ENCODE data around the gene AP2A2. TPM values are rescaled to one million over a fixed set of nuclear protein-coding genes. Genes with fewer than 3 reads are reported as not detected.

Gene AP2A2
- total RNA-seq, 1 donor from 2014 or later = 78.1 TPM

DNA sequence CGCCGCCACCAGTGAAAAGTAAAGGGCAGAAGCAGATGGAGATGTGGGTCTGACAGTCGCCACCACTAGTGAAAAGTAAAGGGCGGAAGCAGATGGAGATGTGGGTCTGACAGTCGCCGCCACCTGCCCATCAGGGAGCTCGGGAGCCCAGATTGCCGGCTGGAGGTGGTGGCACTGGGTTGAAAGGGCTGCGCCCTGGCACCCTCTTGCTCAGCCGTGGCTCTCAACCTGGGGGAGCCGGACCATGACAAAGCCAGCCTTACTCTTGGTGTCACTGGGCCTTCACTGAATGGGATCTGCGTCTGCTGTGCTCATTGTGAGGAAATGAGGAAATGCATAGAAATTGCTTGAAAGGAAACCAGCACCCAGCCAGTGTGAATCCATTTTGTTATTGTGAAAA is 36.3 kb downstream of the AP2A2 start:
- Mint-ChIP-seq H3K27ac (ENCODE audit: unreplicated experiment) (no peak overlapping the region), H3K4me3 (no peak overlapping the region), H3K36me3 (ENCODE audit: low read depth) (peaks cover 22% of the 10 kb centered on the region), H3K4me1 (peaks cover 9% of the 10 kb centered on the region), H3K9me3 (no peaks in the 10 kb centered on the region), H3K27me3 (ENCODE audit: low read depth) (no peaks in the 10 kb centered on the region)
- TF ChIP-seq, protein P1, sequence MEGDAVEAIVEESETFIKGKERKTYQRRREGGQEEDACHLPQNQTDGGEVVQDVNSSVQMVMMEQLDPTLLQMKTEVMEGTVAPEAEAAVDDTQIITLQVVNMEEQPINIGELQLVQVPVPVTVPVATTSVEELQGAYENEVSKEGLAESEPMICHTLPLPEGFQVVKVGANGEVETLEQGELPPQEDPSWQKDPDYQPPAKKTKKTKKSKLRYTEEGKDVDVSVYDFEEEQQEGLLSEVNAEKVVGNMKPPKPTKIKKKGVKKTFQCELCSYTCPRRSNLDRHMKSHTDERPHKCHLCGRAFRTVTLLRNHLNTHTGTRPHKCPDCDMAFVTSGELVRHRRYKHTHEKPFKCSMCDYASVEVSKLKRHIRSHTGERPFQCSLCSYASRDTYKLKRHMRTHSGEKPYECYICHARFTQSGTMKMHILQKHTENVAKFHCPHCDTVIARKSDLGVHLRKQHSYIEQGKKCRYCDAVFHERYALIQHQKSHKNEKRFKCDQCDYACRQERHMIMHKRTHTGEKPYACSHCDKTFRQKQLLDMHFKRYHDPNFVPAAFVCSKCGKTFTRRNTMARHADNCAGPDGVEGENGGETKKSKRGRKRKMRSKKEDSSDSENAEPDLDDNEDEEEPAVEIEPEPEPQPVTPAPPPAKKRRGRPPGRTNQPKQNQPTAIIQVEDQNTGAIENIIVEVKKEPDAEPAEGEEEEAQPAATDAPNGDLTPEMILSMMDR (conservative IDR thresholded peaks at IDR 0.05) = no peak
- no peak for DNase-seq (ENCODE audit: low read depth, low spot score)

- TF ChIP-seq, protein P1 (conservative IDR thresholded peaks at IDR 0.05) = no peak
- Mint-ChIP-seq H3K4me1 (peaks cover 1% of the 10 kb centered on the region), H3K27ac (ENCODE audit: unreplicated experiment) (no peak overlapping the region), H3K4me3 (no peak overlapping the region), H3K36me3 (ENCODE audit: low read depth) (peaks cover 22% of the 10 kb centered on the region), H3K9me3 (no peaks in the 10 kb centered on the region), H3K27me3 (ENCODE audit: low read depth) (no peaks in the 10 kb centered on the region)
- no peak for DNase-seq (ENCODE audit: low read depth, low spot score)
Observed at GRCh38 chr11:962688-963087, 37.0 kb downstream of the AP2A2 start.

GRCh38 chr11:963852-964251 is 38.2 kb downstream of the AP2A2 start:
- H3K27me3 Mint-ChIP-seq (ENCODE audit: low read depth) = no peaks in the 10 kb centered on the region
- no peak overlapping the region for H3K27ac Mint-ChIP-seq (ENCODE audit: unreplicated experiment)
- no peaks in the 10 kb centered on the region for H3K4me1 Mint-ChIP-seq
- DNase-seq (ENCODE audit: low read depth, low spot score) = no peak
- TF ChIP-seq, protein P1 (conservative IDR thresholded peaks at IDR 0.05) = no peak
- H3K4me3 Mint-ChIP-seq = no peak overlapping the region
- H3K9me3 Mint-ChIP-seq = no peaks in the 10 kb centered on the region
- peaks cover 22% of the 10 kb centered on the region for H3K36me3 Mint-ChIP-seq (ENCODE audit: low read depth)

- TF ChIP-seq, protein P1 (conservative IDR thresholded peaks at IDR 0.05) = no peak
- Mint-ChIP-seq H3K4me3 (no peak overlapping the region), H3K27ac (ENCODE audit: unreplicated experiment) (no peak overlapping the region), H3K36me3 (ENCODE audit: low read depth) (peaks cover 22% of the 10 kb centered on the region), H3K9me3 (no peaks in the 10 kb centered on the region), H3K4me1 (no peaks in the 10 kb centered on the region), H3K27me3 (ENCODE audit: low read depth) (no peaks in the 10 kb centered on the region)
- DNase-seq (ENCODE audit: low read depth, low spot score) = no peak
Observed at GRCh38 chr11:965206-965775, 39.6 kb downstream of the AP2A2 start.

DNA sequence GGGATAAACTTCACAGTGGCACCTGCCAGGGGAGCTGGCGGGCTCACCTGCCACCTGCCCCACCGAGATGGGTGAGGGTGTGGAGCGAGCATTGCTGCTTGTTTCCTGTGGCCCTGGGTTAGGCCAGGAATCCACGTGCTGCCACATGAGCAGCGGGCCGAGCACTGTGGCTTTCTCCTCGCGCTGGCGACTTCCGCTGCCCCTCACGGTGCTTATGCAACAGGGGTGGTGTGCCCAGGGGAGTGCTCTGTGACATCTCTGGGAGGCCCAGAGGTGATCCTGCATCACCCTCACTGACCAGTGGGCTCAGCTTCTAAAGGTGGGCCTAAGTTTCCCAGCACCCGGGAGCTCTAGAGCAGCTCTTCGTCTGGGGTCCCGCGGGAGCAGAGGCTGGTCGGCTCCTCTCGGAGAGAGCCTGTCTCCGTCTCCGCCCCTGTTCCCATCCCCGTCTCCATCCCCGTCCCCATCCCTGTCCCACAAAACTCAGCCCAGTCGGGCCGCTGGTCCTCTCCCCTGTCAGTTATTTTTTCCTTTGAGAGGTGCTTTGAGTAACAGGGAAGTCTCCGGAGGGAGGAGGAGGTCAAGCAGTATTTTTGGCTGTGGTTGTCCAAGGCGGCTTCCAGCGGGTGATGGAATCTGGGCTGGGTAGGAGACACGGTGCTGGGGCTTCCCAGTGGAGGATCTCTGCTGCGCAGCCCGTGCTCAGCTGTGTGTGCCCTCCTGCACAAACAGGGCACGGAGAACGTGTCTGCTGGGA is 42.5 kb downstream of the AP2A2 start:
- H3K4me1 Mint-ChIP-seq = no peaks in the 10 kb centered on the region
- TF ChIP-seq, protein P1 (conservative IDR thresholded peaks at IDR 0.05) = no peak
- H3K4me3 Mint-ChIP-seq = no peak overlapping the region
- H3K27ac Mint-ChIP-seq (ENCODE audit: unreplicated experiment) = no peak overlapping the region
- peaks cover 17% of the 10 kb centered on the region for H3K36me3 Mint-ChIP-seq (ENCODE audit: low read depth)
- H3K27me3 Mint-ChIP-seq (ENCODE audit: low read depth) = no peaks in the 10 kb centered on the region
- no peak for DNase-seq (ENCODE audit: low read depth, low spot score)
- H3K9me3 Mint-ChIP-seq = no peaks in the 10 kb centered on the region
